GM19455 (cell line): ENCODE results near the gene C1QA.

ENCODE experiments used
- ATAC-seq: cut with Tn5 transposase; IDR thresholded peaks from one replicate; pipeline ENCODE4 v1.9.1; 2021; ENCODE audit not compliant: unreplicated experiment

Gene C1QA

GRCh38 chr1:22612671-22613571 is 23.5 kb upstream of the C1QA start:
- ATAC-seq: no peak

GRCh38 chr1:22613572-22613918 is 22.9 kb upstream of the C1QA start:
- ATAC-seq: no peak

GRCh38 chr1:22613951-22614350 is 22.5 kb upstream of the C1QA start:
- ATAC-seq: no peak

- no peak for ATAC-seq
These were observed 20.5 kb upstream of the C1QA start for GRCh38 chr1:22615886-22616285.

- no peak for ATAC-seq
These were observed 19.9 kb upstream of the C1QA start for GRCh38 chr1:22616571-22616970.

- ATAC-seq: no peak
These were observed 18.4 kb upstream of the C1QA start for GRCh38 chr1:22618056-22618455.

- ATAC-seq: no peak
These were observed 17.2 kb upstream of the C1QA start for GRCh38 chr1:22619252-22619651.

- no peak for ATAC-seq
These were observed 16.6 kb upstream of the C1QA start for GRCh38 chr1:22619798-22620197.

- ATAC-seq: no peak
These were observed 14.7 kb upstream of the C1QA start for GRCh38 chr1:22621761-22622160.

- no peak for ATAC-seq
These were observed 11.0 kb upstream of the C1QA start for GRCh38 chr1:22625262-22625925.

GRCh38 chr1:22626237-22627157 is 9.9 kb upstream of the C1QA start:
- ATAC-seq: no peak

GRCh38 chr1:22627331-22627730 is 9.1 kb upstream of the C1QA start:
- ATAC-seq: no peak

- no peak for ATAC-seq
These were observed 7.6 kb upstream of the C1QA start for GRCh38 chr1:22628698-22629444.

- ATAC-seq: no peak
These were observed 6.5 kb upstream of the C1QA start for GRCh38 chr1:22629886-22630285.

GRCh38 chr1:22633697-22634463 is 2.5 kb upstream of the C1QA start:
- no peak for ATAC-seq

- no peak for ATAC-seq
These were observed 992 bp upstream of the C1QA start for GRCh38 chr1:22635436-22635835.

GRCh38 chr1:22636927-22637326 is 499 bp downstream of the C1QA start:
- ATAC-seq: no peak

GRCh38 chr1:22637907-22638445 is 1.5 kb downstream of the C1QA start:
- ATAC-seq: no peak

- ATAC-seq: no peak
These were observed 2.2 kb downstream of the C1QA start for GRCh38 chr1:22638476-22639234.
